Hematopoietic multipotent progenitor cell treated with erythropoietin and hydrocortisone succinate and interleukin-3 and kit ligand, for 15 days (in vitro differentiated cells): Measurements from ENCODE around the gene CAMK1D.

ENCODE experiments used
- DNase-seq: peaks from one replicate; pipeline ENCODE4 v3.0.0-alpha.2; 2015; ENCODE audit warnings: low spot score

CAMK1D gene

GRCh38 chr10:12597788-12598765, 248.7 kb downstream of the CAMK1D start:
- no peak for DNase-seq

- no peak for DNase-seq
These were observed 251.3 kb downstream of the CAMK1D start for GRCh38 chr10:12600652-12601051.

- DNase-seq: no peak
These were observed 253.2 kb downstream of the CAMK1D start for GRCh38 chr10:12602521-12602920.

- DNase-seq: no peak
These were observed 254.6 kb downstream of the CAMK1D start for GRCh38 chr10:12603766-12604470.

- DNase-seq: no peak
These were observed 256.4 kb downstream of the CAMK1D start for GRCh38 chr10:12605580-12606405.

GRCh38 chr10:12606461-12606860, 257.1 kb downstream of the CAMK1D start:
- DNase-seq: no peak

- DNase-seq: no peak
These were observed 259.4 kb downstream of the CAMK1D start for GRCh38 chr10:12608761-12609160.

- no peak for DNase-seq
These were observed 260.1 kb downstream of the CAMK1D start for GRCh38 chr10:12609435-12609834.

- no peak for DNase-seq
These were observed 263.8 kb downstream of the CAMK1D start for GRCh38 chr10:12613136-12613535.

GRCh38 chr10:12614177-12614995, 265.0 kb downstream of the CAMK1D start:
- DNase-seq: no peak

GRCh38 chr10:12615296-12616220, 266.2 kb downstream of the CAMK1D start:
- no peak for DNase-seq

GRCh38 chr10:12617191-12618175, 268.1 kb downstream of the CAMK1D start:
- no peak for DNase-seq

- DNase-seq: no peak
These were observed 272.7 kb downstream of the CAMK1D start for GRCh38 chr10:12622016-12622415.

GRCh38 chr10:12622691-12623090, 273.3 kb downstream of the CAMK1D start:
- no peak for DNase-seq

- DNase-seq: no peak
These were observed 276.2 kb downstream of the CAMK1D start for GRCh38 chr10:12625393-12626023.

- DNase-seq: no peak
These were observed 278.8 kb downstream of the CAMK1D start for GRCh38 chr10:12628153-12628552.

- DNase-seq: no peak
These were observed 279.8 kb downstream of the CAMK1D start for GRCh38 chr10:12628964-12629766.

- DNase-seq: no peak
These were observed 280.4 kb downstream of the CAMK1D start for GRCh38 chr10:12629767-12630165.
